OCI-LY3 (cell line): ENCODE measurements around the gene ME1.
"Not testable (repeated sequence)": the region's sequence is repeated elsewhere in the genome, so short reads cannot be mapped to it uniquely, and the experiment has no call there.

ENCODE experiments used
- H2AFZ ChIP-seq: fragments of 200-600, 300-600 bp; shearing (Covaris generic); 2 replicates; pipeline ENCODE4 v1.6.0; 2014; ENCODE audit warnings: antibody characterized with exemption, low read depth, low read length
- H3K27ac ChIP-seq: fragments of 200-600, 300-600 bp; sonication (generic); 2 replicates; pipeline ENCODE4 v1.5.1; 2014; ENCODE audit warnings: mild to moderate bottlenecking, low read length, moderate library complexity, mixed read lengths
- H3K27me3 ChIP-seq: fragments of 200-600, 300-600 bp; sonication (generic); 2 replicates; pipeline ENCODE4 v1.6.1; 2014; ENCODE audit warnings: low read depth, low read length, mixed read lengths
- H3K36me3 ChIP-seq: fragments of 200-600, 300-600 bp; sonication (generic); replicated peaks from 2 replicates; pipeline ENCODE3; 2014; ENCODE audit warnings: low read depth, low read length, mixed read lengths
- H3K4me1 ChIP-seq: fragments of 300-600, 200-600 bp; sonication (generic); 2 replicates; pipeline ENCODE4 v1.6.1; 2014; ENCODE audit warnings: low read length, mixed read lengths
- H3K4me2 ChIP-seq: fragments of 200-600, 300-600 bp; sonication (generic); 2 replicates; pipeline ENCODE4 v1.6.1; 2014; ENCODE audit warnings: low read length, mixed read lengths
- H3K4me3 ChIP-seq: fragments of 300-600, 200-600 bp; sonication (generic); 2 replicates; pipeline ENCODE4 v1.5.1; 2014; ENCODE audit warnings: antibody characterized with exemption, mild to moderate bottlenecking, low read length, moderate library complexity
- H3K79me2 ChIP-seq: fragments of 300-600, 200-600 bp; shearing (Covaris generic); 2 replicates; pipeline ENCODE4 v1.6.1; 2014; ENCODE audit warnings: mild to moderate bottlenecking, low read length, mixed read lengths
- H3K9ac ChIP-seq: fragments of 300-600, 200-600 bp; shearing (Covaris generic); 2 replicates; pipeline ENCODE4 v1.6.0; 2014; ENCODE audit warnings: mild to moderate bottlenecking, low read length, moderate library complexity
- H3K9me3 ChIP-seq: fragments of 200-600, 300-600 bp; shearing (Covaris generic); 2 replicates; pipeline ENCODE4 v1.6.1; 2014; ENCODE audit warnings: low read length, mixed read lengths; ENCODE audit not compliant: insufficient read depth
- H4K20me1 ChIP-seq: fragments of 200-600, 300-600 bp; sonication (generic); 2 replicates; pipeline ENCODE4 v1.6.1; 2016; ENCODE audit warnings: low read length, mixed read lengths; ENCODE audit not compliant: insufficient read depth
- EZH2phosphoT487 ChIP-seq: fragments of 200-600 bp; shearing (Covaris generic); IDR thresholded peaks from 2 replicates; pipeline ENCODE4 v1.6.1; 2018; ENCODE audit warnings: antibody characterized with exemption, mixed run types, low read depth
- TF ChIP-seq, protein P1 (sequence below): fragments of 200-600, 300-600 bp; sonication (generic); IDR thresholded peaks from 2 replicates; pipeline ENCODE4 v1.5.1; 2014; ENCODE audit warnings: antibody characterized with exemption, low read length, low read depth

Gene ME1

DNA sequence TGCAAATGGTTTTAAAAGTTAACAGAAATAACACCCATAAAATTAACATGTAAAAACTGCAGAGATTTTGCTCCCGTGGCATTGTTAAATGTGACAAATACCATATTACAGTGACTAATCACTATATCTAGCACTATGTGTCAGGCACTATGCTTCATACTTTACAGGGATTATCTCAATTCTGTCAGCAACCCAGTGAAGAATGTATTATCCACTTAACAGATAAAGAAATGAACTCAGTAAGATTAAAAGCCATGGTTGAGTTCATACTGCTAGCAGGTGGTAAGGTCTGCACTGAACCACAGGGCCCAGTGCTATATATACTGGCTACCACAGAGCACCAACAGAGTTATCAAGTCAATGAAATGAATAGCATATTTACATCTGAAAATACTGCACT, 172.3 kb downstream of the ME1 start:
- Histone ChIP-seq H4K20me1 (no peaks in the 10 kb centered on the region), H3K79me2 (no peaks in the 10 kb centered on the region), H3K27me3 (no peaks in the 10 kb centered on the region), H3K9ac (no peak overlapping the region), H3K36me3 (no peaks in the 10 kb centered on the region), H2AFZ (no peak overlapping the region), H3K9me3 (no peaks in the 10 kb centered on the region), H3K27ac (no peak overlapping the region), H3K4me1 (peaks cover 6% of the 10 kb centered on the region), H3K4me3 (no peak overlapping the region), H3K4me2 (no peak overlapping the region)
- no peak for TF ChIP-seq EZH2phosphoT487
- TF ChIP-seq, protein P1, sequence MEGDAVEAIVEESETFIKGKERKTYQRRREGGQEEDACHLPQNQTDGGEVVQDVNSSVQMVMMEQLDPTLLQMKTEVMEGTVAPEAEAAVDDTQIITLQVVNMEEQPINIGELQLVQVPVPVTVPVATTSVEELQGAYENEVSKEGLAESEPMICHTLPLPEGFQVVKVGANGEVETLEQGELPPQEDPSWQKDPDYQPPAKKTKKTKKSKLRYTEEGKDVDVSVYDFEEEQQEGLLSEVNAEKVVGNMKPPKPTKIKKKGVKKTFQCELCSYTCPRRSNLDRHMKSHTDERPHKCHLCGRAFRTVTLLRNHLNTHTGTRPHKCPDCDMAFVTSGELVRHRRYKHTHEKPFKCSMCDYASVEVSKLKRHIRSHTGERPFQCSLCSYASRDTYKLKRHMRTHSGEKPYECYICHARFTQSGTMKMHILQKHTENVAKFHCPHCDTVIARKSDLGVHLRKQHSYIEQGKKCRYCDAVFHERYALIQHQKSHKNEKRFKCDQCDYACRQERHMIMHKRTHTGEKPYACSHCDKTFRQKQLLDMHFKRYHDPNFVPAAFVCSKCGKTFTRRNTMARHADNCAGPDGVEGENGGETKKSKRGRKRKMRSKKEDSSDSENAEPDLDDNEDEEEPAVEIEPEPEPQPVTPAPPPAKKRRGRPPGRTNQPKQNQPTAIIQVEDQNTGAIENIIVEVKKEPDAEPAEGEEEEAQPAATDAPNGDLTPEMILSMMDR: no peak

DNA sequence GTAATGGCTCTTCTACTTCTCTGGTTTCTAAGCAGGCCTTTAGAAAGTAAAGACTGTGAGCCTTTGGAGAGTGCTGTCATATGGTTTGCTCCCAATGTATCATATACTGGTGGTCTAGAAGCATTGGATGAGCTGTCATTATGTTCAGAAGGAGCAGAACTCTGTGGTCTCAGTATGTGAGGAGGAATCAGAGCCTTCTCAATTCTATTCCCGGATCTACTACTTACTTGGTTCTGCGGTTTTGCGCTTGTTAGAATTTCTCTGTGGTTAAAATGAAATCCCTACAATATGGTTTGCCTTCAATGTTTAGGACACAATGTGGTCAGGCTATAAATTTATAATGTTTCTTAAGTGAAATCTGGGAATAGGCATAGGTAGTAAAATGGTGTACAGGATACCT, 173.1 kb downstream of the ME1 start:
- TF ChIP-seq, protein P1: no peak
- TF ChIP-seq EZH2phosphoT487: no peak
- no peak overlapping the region for H3K9ac ChIP-seq
- no peak overlapping the region for H3K27ac ChIP-seq
- H4K20me1 ChIP-seq: no peaks in the 10 kb centered on the region
- no peaks in the 10 kb centered on the region for H3K79me2 ChIP-seq
- peaks cover 6% of the 10 kb centered on the region for H3K4me1 ChIP-seq
- H2AFZ ChIP-seq: no peak overlapping the region
- H3K27me3 ChIP-seq: no peaks in the 10 kb centered on the region
- no peaks in the 10 kb centered on the region for H3K9me3 ChIP-seq
- H3K4me3 ChIP-seq: no peak overlapping the region
- no peaks in the 10 kb centered on the region for H3K36me3 ChIP-seq
- no peak overlapping the region for H3K4me2 ChIP-seq

DNA sequence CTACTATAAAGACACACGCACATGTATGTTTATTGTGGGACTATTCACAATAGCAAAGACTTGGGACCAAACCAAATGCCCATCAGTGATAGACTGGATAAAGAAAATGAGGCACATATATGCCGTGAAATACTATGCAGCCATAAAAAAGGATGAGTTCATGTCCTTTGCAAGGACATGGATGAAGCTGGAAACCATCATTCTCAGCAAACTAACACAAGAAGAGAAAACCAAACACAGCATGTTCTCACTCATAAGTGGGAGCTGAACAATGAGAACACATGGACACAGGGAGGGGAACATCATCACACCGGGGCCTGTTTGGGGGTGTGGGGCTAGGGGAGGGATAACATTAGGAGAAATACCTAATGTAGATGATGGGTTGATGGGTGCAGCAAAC, 174.1 kb downstream of the ME1 start:
- not testable (repeated sequence) for H3K9ac ChIP-seq, H3K4me2 ChIP-seq, H3K27ac ChIP-seq, H2AFZ ChIP-seq, H3K9me3 ChIP-seq, H3K27me3 ChIP-seq, H3K4me3 ChIP-seq, H3K36me3 ChIP-seq, H4K20me1 ChIP-seq, H3K79me2 ChIP-seq
- peaks cover 10% of the 10 kb centered on the region for H3K4me1 ChIP-seq

DNA sequence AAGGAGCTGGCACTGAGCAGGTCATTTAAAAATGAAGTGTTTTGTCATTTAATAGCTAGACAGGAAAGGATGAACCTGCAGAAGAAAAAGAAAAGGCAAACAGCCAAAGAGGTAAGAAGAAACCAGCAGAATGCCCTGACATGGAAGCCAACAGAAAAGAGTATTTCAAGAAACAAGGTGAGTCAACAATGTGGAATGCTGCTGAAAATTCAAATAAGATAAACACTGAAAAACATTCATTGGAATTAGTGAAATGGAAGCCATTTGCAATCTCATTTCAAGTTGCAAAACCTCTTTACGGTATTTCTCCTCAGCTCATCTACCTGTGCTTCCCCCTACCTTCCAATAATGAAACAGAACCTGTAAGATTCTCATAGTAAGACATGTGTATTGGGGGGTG, 178.1 kb downstream of the ME1 start:
- no peaks in the 10 kb centered on the region for H3K27me3 ChIP-seq
- no peaks in the 10 kb centered on the region for H3K79me2 ChIP-seq
- 0 out of 2 replicates have a peak, but pooled peaks cover 2% of the 10 kb centered on the region for H3K9me3 ChIP-seq
- no peak overlapping the region for H3K9ac ChIP-seq
- TF ChIP-seq, protein P1: no peak
- TF ChIP-seq EZH2phosphoT487: no peak
- peaks cover 20% of the 10 kb centered on the region for H3K4me1 ChIP-seq
- no peak overlapping the region for H3K27ac ChIP-seq
- no peak overlapping the region for H3K4me2 ChIP-seq
- H3K36me3 ChIP-seq: no peaks in the 10 kb centered on the region
- H2AFZ ChIP-seq: no peak overlapping the region
- no peaks in the 10 kb centered on the region for H4K20me1 ChIP-seq
- H3K4me3 ChIP-seq: no peak overlapping the region

DNA sequence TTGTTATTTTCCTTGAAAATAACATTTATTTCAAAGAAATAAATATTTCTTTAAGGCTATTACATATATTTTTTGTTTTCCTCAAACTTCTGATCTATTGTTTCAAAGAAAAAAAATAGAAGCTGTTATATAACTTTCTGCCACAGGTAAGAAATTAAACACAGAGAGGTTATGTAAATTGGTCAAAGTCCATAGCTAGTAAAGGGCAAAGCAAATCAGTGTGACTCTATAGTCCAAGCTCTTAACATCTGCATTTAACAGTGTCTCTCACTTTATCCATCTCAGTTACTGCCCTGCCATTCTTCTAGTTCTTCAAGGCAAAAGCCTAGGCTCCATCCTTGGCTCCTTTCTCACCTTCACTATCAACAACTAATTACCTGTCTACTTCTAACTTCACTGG, 180.6 kb downstream of the ME1 start:
- Histone ChIP-seq H3K27ac (no peak overlapping the region), H3K9me3 (0 out of 2 replicates have a peak, but pooled peaks cover 2% of the 10 kb centered on the region), H3K79me2 (no peaks in the 10 kb centered on the region), H3K36me3 (no peaks in the 10 kb centered on the region), H2AFZ (no peak overlapping the region), H3K27me3 (no peaks in the 10 kb centered on the region), H3K4me3 (no peak overlapping the region), H3K4me1 (peaks cover 20% of the 10 kb centered on the region), H3K4me2 (no peak overlapping the region), H3K9ac (no peak overlapping the region), H4K20me1 (no peaks in the 10 kb centered on the region)
- TF ChIP-seq, protein P1: no peak
- TF ChIP-seq EZH2phosphoT487: no peak
